Kidney epithelial cell (primary cell): ENCODE measurements around the gene GDPD5. TPM values are rescaled to one million over a fixed set of nuclear protein-coding genes. Genes with fewer than 3 reads are reported as not detected.

ENCODE experiments used
- DNase-seq: peaks from one replicate; pipeline ENCODE4 v3.0.0-alpha.2; 2010; ENCODE audit warnings: low read depth
- H3K27me3 ChIP-seq: 2 replicates; pipeline ENCODE4 v1.6.0; 2011; ENCODE audit warnings: low read length; ENCODE audit not compliant: control insufficient read depth, insufficient read depth
- H3K36me3 ChIP-seq: 2 replicates; pipeline ENCODE4 v1.5.1; 2011; ENCODE audit warnings: low read length; ENCODE audit not compliant: control insufficient read depth, insufficient read depth
- H3K4me3 ChIP-seq: 2 replicates; pipeline ENCODE4 v1.5.1; 2011; ENCODE audit warnings: low read depth, mild to moderate bottlenecking, control low read depth, low read length
- total RNA-seq: library from RNA; depleted of rRNA; stranded (reverse); fragments of >200 nt; gene quantifications from 2 replicates; pipeline ENCODE4 v1.2.3, GENCODE V29; 2015
- TF ChIP-seq, protein P1 (sequence below): IDR thresholded peaks from 2 replicates; pipeline ENCODE4 v1.5.1; 2011; ENCODE audit warnings: mild to moderate bottlenecking, moderate library complexity, low read length, control low read depth, inconsistent platforms; ENCODE audit not compliant: insufficient read depth, poor library complexity, severe bottlenecking

The GDPD5 gene, protein sequence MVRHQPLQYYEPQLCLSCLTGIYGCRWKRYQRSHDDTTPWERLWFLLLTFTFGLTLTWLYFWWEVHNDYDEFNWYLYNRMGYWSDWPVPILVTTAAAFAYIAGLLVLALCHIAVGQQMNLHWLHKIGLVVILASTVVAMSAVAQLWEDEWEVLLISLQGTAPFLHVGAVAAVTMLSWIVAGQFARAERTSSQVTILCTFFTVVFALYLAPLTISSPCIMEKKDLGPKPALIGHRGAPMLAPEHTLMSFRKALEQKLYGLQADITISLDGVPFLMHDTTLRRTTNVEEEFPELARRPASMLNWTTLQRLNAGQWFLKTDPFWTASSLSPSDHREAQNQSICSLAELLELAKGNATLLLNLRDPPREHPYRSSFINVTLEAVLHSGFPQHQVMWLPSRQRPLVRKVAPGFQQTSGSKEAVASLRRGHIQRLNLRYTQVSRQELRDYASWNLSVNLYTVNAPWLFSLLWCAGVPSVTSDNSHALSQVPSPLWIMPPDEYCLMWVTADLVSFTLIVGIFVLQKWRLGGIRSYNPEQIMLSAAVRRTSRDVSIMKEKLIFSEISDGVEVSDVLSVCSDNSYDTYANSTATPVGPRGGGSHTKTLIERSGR
- total RNA-seq, result 10.3 and 12.7 TPM in 2 replicates

DNA sequence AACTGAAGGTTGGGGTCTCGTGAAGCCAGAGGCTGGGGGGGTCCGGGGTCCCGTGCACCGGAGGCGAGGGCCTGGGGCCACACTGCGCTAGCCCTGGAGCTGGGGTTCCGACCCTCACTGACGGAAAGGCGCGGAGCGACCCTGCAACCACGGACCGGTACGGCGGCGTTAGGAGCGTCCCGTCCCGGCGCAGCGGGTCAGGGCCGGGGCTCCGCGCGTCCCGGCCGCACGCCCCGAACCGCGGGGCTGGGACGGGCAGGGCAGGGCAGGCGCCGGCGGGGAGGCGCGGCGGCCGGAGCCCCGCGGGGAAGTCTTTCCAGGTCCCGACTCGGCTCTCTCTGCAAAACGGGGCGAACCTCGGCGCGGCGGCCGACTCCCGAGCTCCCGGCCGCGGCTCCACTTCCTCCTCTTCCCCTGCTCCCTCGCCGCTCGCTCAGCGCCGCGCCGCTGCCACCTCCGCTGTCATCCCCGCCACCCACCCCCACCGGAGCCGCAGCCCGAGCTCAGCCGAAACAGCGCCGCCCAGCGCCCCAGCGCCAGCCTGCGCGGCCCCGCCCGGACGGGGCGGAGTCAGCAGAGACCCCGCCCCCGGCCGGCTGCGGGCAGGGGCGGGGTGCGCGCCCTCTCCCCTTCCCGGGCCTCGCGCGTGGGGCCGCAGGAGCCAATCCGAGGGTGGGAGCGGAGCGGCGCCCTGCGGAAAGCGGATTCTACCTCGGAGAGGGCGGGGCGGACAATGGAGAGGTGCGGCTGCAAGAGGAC, at the start of gene GDPD5:
TSS of gene GDPD5 (minus strand) at position 509 of the 759 bp plus-strand sequence. CDS start 48,206 bp downstream, outside the sequence.
- Histone ChIP-seq H3K27me3 (peaks cover 5% of the 10 kb centered on the region), H3K36me3 (no peaks in the 10 kb centered on the region), H3K4me3 (peak within 1 kb of the TSS; percentile 60)
- no peak for DNase-seq
- TF ChIP-seq, protein P1, sequence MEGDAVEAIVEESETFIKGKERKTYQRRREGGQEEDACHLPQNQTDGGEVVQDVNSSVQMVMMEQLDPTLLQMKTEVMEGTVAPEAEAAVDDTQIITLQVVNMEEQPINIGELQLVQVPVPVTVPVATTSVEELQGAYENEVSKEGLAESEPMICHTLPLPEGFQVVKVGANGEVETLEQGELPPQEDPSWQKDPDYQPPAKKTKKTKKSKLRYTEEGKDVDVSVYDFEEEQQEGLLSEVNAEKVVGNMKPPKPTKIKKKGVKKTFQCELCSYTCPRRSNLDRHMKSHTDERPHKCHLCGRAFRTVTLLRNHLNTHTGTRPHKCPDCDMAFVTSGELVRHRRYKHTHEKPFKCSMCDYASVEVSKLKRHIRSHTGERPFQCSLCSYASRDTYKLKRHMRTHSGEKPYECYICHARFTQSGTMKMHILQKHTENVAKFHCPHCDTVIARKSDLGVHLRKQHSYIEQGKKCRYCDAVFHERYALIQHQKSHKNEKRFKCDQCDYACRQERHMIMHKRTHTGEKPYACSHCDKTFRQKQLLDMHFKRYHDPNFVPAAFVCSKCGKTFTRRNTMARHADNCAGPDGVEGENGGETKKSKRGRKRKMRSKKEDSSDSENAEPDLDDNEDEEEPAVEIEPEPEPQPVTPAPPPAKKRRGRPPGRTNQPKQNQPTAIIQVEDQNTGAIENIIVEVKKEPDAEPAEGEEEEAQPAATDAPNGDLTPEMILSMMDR, result no peak

DNA sequence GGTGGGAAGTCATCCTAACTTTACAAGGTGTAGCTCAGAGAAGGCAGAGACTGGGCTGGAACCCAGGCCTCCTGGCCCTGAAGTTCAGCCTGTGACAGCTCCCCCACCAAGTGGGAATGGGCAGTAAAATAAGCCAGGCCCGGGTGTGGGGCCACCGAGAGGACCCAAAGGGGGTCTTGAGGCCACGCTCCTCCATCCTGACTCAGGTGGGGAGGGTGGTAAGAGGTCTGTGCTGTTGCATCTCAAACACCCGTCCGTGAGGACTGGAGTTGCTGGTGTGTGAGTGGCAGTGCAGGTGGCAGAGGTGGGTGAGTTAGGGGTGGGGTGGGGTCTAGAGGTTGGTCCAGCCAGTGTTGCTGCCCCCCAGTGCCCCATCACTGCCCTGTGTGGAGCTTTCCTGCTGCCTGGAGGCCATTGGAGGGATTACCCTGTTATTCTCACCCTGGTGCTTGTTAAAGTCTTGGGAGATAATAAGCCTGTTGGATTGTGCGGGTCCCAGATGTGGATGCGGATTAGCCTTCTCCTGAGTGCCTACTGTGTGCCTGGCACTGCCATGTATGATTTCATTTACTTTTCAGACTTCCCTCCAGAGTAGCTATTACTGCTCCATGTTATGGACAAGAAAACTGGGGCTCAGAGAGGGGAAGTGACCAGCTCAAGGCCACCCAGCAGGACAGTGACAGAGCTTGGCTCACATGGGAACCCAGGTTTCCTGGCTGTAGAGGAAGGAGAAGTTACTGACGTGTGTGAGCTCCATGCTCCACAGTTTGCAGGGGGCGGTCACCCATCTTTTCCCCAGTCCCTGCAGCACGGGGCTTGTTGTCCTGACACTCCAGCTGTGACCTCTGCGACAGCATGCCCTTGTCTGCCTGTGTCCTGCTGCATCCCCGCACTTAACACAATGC, 49.2 kb upstream of the GDPD5 start:
- DNase-seq, result no peak
- no peaks in the 10 kb centered on the region for H3K36me3 ChIP-seq
- no peak overlapping the region for H3K4me3 ChIP-seq
- no peaks in the 10 kb centered on the region for H3K27me3 ChIP-seq
- TF ChIP-seq, protein P1, result no peak

DNA sequence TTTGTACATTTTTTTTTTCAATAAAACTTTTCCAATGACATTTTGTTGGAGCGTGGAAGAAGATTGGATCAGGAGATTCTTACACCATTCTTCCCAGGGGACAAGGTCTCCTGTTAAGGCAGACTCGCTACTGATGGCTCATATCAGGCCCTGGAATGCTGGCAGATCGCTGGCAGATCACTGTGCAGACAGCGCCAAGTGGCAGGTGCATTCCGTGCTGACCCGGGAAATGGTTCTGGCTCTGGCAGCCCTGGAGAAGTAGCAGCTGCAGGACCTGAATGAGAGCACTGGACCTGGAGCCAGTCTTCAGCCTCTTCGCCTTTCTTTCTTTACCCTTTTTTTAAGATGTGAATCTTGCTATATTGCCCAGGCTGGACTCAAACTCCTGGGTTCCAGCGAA, 47.0 kb upstream of the GDPD5 start:
- TF ChIP-seq, protein P1, result no peak
- Histone ChIP-seq H3K36me3 (no peaks in the 10 kb centered on the region), H3K4me3 (no peak overlapping the region), H3K27me3 (no peaks in the 10 kb centered on the region)
- no peak for DNase-seq

DNA sequence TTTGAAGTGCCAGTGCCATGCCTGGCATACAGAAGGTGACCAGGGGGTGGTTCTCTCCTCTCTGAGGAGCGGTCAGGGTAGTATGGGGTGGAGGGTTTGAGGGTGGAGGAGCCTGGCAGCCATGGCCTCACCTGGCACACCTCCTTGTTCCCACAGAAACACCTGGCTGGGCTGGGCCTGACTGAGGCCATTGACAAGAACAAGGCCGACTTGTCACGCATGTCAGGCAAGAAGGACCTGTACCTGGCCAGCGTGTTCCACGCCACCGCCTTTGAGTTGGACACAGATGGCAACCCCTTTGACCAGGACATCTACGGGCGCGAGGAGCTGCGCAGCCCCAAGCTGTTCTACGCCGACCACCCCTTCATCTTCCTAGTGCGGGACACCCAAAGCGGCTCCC, 45.9 kb upstream of the GDPD5 start:
- TF ChIP-seq, protein P1, result no peak
- Histone ChIP-seq H3K4me3 (no peak overlapping the region), H3K27me3 (no peaks in the 10 kb centered on the region), H3K36me3 (no peaks in the 10 kb centered on the region)
- no peak for DNase-seq

DNA sequence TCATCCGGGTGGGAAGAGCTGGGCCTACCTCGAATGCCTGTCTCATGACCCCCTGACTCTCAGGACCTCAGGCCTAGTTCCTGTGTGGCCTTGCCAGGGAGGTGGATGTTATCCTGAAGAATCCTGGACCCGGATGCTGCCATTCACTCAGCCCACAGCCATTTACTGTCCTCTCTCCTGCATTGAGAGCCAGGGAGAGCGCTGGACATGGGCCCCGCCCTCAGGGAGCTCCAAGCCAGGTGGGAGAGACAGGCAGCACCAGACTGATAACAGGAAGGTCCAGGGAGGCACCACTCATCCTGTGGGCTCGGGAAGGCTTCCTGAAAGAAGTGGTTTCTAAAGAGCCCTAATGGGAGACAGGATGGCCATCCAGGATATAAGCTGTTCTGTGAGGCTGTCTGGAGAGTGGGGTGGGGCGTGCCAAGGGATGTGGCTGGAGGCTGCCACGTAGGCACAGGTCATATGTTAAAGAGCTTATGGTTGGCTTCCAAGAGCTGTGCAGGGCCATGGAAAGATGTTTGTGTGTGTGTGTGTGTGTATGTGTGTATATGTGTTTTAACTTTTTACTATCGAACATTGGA, 44.9 kb upstream of the GDPD5 start:
- DNase-seq, result no peak
- no peaks in the 10 kb centered on the region for H3K36me3 ChIP-seq
- no peaks in the 10 kb centered on the region for H3K27me3 ChIP-seq
- TF ChIP-seq, protein P1, result no peak
- H3K4me3 ChIP-seq, result no peak overlapping the region
